ENCODE measurements around the gene VKORC1L1.
"Not testable (repeated sequence)": the region's sequence is repeated elsewhere in the genome, so short reads cannot be mapped to it uniquely, and the experiment has no call there.

Gene VKORC1L1

DNA sequence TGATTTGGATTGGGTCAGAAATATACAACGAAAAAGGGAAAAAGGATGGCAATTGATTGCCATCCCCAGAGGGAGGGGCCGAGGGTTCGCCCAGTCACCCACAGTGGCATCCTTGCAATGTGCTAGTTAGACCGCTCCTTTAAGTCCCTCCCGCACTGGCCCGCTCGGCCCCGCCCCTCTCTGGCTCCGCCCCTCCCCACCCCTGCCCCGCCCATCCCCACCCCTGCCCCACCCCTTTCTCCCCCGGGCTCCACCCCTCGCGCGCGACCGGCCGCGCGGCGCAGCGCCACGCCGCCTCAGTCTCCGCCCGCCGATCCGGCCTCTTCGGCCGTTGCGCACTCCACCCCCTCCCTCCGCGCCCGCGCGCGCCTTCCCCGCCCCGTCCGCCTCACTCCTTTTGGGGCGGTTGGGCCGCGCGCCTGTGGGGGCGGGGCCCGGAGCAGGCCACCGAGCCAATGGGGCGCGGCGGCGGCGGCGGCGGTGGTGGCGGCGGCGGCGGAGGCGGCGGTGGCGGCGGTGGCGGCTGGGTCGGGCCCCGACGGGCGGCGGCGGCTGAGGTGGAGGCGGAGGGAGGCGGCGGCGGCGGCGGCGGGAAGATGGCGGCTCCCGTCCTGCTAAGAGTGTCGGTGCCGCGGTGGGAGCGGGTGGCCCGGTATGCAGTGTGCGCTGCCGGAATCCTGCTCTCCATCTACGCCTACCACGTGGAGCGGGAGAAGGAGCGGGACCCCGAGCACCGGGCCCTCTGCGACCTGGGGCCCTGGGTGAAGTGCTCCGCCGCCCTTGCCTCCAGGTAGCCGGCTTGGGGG, at the start of gene VKORC1L1:
VKORC1L1 (plus strand) TSS at position 299 of the 806 bp plus-strand sequence; CDS start at position 597, 298 bp downstream.
- in situ Hi-C loops (cut with MboI; ENCODE audit: low sequenced_read_pairs) = no loop called here

DNA sequence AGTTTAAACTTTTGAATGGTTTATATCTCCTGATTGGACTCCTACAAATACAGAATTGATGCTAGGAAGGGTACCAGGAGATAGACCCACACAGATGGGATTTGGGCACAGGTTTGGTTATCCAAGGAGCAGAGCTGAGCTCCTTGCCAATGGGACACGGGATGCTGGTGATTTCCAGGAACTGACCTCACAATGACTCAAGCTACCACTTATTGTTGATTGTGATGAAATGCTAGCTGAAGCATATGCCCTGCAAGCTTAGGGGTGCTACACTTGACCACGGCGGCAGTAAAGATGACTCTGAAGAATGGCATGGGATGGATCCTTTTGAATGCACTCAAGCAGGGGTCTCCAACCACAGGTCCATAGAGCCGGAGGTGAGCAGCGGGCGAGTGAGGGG, 45.5 kb upstream of the VKORC1L1 start:
- in situ Hi-C loops (cut with MboI; ENCODE audit: low sequenced_read_pairs) = no loop called here

DNA sequence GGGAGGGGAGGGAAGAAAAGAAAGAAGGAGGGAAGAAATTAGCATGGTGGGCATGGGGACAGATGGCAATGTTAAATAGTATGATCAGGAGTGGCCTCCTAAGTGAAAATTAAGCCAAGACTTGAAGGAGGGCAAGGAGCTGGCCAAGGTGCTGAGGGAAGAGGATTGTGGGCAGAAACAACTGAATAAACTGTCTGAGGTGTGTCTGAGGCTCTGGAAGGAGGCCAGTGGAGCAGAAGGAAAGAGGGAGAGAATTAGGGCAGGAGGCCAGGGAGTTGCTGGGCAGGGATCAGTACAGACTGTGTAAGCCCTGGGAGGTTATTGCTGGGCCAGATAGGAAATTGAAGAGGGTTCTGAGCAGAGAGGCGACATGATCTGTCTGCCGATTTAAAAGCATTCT, 40.6 kb upstream of the VKORC1L1 start:
- in situ Hi-C loops (cut with MboI; ENCODE audit: low sequenced_read_pairs) = no loop called here

DNA sequence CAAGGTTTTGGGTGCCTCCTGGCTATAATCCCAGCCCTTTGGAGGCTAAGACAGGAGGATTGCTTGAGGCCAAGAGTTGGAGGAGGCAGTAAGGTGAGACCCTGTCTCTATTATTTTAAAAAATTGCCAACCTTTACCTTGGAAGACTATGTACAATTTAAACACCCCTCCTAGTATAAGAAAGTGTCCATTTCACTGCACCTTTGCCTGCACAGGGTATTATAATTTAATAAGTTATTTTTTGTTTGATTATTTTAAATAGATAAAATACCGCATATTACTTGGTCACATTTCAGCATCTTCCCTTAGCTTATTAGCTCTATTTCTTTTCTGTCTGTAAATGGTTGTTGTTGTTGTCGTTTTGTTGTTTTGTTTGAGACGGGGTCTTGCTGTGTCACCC, 36.2 kb upstream of the VKORC1L1 start:
- in situ Hi-C loops (cut with MboI; ENCODE audit: low sequenced_read_pairs) = not testable (repeated sequence)

DNA sequence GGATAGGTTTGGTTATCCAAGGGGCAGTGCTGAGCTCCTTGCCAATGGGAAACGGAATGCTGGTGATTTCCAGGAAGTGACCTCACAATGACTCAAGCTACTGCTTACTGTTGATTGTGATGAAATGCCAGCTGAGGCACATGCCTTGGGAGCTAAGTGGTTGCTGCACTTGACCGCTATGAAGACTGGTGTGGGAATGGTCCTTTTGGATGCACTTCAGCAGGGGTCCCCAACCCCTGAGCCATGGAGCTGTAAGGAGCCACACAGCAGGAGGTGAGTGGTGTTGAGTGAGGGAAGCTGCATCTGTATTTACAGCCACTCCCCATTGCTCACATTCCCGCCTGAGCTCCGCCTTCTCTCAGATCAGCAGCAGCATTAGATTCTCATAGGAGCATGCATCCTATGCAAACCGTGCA, 35.3 kb upstream of the VKORC1L1 start:
- in situ Hi-C loops (cut with MboI; ENCODE audit: low sequenced_read_pairs) = not testable (repeated sequence)

DNA sequence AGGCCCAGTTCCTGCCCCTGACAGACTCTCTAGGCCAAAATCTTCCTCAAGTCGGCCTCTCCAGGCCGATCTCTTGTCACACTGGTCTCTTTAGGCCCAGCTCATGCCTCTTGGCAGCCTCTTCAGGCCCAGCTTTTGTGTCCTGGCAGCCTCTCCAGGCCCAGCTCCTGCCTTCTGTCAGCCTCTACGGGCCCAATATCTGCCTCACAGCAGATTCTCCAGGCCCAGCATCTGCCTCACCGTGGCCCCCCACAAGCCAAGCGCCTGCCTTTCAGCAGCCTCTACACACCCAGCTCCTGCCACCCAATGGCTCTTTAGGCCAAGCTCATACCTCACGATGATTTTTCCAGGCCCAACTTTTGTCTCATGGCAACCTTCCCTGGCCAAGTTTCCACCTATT, 33.0 kb upstream of the VKORC1L1 start:
- in situ Hi-C loops (cut with MboI; ENCODE audit: low sequenced_read_pairs) = no loop called here

DNA sequence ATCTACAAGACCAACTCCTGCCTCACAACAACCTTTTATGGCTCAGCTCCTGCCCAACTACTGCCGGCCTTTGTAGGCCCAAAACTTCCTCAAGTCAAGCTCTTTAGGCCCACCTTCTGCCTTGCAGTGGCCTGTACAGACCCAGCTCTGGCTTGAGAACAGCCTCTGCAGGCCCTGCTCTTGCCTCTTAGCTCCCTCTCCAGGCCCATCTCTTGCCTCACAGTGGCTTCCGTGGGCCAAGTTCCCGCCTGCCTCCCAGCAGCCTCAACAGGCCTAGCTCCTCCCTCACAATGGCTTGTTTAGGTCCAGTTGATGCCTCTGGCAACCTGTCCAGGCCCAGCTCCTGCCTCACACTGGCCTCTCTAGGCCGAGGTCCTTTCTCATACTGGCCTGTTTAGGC, 32.4 kb upstream of the VKORC1L1 start:
- in situ Hi-C loops (cut with MboI; ENCODE audit: low sequenced_read_pairs) = no loop called here

DNA sequence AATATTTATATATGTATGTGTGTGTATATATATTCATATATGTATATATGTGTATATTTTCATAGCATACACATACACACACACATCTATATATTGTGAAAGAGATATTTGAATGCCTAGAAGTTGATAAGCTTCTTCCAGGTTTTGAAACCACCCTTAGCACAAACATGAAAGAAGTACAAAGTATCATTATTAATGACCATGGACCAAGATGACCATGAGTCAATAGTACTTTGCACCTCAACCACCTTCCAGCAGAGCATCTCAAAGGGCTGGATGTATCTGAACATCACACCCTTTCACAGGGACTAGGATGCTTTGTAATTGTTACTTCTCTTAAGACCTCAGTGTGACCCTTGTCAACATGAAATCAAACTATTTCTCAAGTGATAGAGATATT, 29.3 kb upstream of the VKORC1L1 start:
- in situ Hi-C loops (cut with MboI; ENCODE audit: low sequenced_read_pairs) = not testable (repeated sequence)

DNA sequence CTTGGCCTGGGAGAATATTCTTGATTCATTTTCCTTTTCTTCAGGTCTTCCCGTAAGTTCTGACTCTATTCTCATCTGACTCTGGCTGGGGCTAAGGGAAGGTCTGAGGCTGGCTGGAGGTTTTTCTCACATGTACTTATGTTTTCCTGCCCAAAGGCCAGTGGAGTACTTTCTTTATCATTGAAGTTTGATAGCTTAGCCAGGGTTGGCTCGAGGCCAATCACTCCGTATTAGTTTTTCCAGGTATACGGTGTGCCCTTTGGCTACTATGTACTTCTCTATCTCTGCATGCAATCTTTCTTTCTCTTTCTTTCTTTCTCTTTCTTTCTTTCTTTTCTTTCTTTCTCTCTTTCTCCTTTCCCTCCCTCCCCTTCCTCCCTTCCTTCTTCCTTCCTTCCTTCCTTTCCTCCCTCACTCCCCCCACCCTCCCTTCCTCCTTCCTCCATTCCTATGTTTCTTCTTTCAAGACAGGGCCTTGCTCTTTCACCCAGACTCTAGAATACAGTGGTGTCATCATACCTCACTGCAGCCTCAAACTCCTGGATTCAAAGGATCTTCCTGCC, 26.8 kb upstream of the VKORC1L1 start:
- in situ Hi-C loops (cut with MboI; ENCODE audit: low sequenced_read_pairs) = no loop called here

DNA sequence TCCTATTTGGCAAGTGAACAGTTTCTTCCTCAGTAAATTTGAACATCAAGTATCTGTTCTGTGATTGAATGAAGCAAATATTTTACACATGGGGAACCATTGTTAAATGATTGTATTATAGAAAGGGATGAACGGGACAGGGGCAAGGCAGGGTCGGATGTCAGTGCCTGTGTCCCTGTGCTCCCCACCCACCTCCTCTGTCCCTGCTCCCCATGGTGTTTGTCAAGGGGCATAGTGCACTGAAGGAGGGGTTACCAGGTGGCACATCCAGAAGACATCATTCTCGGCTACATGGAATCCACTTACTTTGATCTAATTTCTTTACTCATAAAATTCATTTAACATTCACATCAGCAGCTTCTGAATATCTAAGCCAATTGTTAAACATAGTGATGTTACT, 19.4 kb upstream of the VKORC1L1 start:
- in situ Hi-C loops (cut with MboI; ENCODE audit: low sequenced_read_pairs) = not testable (repeated sequence)

DNA sequence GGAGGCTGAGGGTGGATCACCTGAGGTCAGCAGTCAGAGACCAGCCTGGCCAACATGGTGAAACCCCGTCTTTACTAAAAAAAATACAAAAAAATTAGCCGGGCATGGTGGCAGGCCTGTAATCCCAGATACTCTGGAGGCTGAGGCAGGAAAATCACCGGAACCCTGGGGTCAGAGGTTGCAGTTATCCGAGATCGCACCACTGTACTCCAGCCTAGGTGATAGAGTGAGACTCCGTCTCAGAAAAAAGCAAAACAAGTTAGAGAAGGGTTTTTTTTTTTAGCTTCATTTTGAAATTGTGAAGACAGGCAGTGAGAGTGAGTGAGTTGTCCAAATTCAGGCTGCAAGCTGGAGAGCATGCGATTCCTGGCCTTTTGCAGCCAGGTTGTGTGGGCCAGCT, 19.0 kb upstream of the VKORC1L1 start:
- in situ Hi-C loops (cut with MboI; ENCODE audit: low sequenced_read_pairs) = not testable (repeated sequence)

DNA sequence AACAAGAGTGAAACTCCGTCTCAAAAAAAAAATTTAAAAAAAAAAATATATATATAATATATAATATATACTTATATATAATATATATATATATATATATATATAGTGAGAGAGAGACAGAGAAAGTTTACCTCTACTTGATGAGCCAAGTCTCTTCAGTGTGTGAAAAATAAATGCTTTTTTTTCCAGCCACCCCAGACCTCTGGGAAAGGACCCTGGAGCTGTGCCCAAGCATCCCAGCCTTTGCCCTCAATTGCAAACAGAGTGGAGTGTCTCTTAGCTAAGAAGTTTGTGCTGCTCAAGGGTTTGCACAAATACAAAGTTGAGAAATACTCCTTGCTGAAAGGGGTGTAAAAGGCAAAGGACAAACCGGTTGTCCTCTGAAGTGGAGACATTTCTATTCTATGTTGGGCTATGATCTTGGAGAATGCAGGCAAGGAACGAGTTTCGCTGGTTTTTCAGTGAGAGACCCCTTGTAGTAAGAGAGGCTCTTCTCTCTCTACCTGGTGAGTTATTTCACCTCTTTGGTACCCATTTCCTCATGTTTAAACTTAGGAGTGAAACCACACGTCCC, 15.5 kb upstream of the VKORC1L1 start:
- in situ Hi-C loops (cut with MboI; ENCODE audit: low sequenced_read_pairs) = not testable (repeated sequence)

DNA sequence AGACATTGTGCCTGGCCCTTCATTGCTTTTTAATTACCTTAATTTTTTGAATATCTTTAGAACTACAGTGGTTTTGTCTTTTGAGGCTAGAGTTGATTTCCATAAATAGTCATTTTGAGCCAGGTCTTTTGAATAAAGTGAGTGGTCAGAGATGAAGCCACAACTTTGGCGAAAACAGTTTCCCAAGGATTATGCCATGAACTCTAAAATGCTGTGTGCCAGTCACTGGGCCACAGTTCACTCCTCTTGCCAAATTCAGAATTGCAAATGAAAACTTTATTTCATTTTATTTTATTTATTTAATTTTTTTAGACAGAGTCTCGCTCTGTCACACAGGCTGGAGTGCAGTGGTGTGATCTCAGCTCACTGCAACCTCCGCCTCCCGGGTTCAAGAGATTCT, 14.2 kb upstream of the VKORC1L1 start:
- in situ Hi-C loops (cut with MboI; ENCODE audit: low sequenced_read_pairs) = not testable (repeated sequence)

DNA sequence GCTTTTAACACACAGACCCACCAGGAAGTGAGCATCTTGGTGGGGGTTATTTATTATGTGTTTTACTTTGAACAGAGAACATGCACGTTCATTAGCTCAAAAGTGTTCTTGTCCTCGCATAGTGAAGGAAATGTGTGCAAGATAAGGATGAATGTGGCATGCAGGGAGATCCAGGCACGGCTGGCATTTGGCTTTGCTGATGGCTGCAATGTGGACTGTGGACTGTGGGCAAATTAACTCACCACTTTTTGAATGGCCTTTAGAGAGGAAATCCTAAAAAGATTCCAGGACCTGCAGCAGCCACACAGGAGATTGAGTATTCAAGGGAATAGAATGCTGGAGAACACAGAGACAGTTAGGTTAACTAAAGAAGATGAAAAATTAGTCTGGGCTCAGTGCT, 6.6 kb upstream of the VKORC1L1 start:
- in situ Hi-C loops (cut with MboI; ENCODE audit: low sequenced_read_pairs) = not testable (repeated sequence)

DNA sequence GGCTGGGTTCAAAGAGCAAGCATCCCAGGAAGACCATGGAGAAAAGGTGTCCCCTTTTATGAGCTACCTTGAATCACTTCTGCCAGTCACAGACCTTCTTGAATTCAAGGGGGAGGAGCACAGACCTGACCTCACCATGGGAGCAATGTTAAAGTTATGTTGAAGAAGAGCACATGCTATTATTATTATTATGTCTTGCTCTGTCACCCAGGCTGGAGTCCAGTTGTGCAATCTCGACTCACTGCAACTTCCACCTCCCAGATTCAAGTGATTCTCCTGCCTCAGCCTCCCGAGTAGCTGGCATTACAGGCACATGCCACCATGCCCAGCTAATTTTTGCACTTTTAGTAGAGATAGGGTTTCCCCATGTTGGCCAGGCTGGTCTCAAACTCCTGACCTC, 5.2 kb upstream of the VKORC1L1 start:
- in situ Hi-C loops (cut with MboI; ENCODE audit: low sequenced_read_pairs) = not testable (repeated sequence)

DNA sequence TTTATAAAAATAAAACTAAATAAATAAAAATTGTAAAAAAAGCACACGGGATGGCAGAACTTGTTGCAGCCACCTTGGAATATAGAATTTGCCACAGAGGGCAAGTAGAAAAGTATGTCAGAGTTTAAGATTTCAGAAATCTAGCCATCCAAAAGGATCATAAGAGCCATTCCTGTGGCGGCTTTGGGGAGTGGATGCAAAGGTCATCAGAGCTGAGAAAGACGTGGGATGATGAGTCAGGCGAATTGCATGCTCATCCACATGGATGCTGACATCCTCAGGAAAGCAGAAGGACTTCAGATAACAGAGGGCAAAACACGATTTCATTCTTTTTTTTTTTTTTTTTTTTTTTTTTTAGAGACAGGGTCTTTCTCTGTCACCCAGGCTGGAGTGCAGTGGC, 3.6 kb upstream of the VKORC1L1 start:
- in situ Hi-C loops (cut with MboI; ENCODE audit: low sequenced_read_pairs) = not testable (repeated sequence)

DNA sequence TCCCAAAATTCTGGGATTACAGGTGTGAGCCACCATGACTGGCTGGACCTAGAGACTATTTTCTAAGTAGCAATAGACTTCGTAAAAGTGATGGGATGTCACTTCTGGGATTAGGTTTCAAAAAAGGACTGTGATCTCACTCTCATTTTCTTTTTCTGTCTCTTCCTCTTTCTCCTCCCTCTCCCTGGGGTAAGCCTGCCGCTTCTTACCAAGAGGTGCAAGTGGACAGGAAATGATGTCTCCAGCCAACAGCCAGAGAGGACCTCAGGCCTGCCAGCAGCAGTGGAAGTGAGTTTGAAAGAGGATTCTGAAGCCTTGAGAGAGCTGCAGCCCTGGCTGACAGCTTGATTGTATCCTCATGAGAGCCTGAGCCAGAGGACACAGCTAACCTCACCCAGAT, 1.4 kb upstream of the VKORC1L1 start:
- in situ Hi-C loops (cut with MboI; ENCODE audit: low sequenced_read_pairs) = not testable (repeated sequence)

DNA sequence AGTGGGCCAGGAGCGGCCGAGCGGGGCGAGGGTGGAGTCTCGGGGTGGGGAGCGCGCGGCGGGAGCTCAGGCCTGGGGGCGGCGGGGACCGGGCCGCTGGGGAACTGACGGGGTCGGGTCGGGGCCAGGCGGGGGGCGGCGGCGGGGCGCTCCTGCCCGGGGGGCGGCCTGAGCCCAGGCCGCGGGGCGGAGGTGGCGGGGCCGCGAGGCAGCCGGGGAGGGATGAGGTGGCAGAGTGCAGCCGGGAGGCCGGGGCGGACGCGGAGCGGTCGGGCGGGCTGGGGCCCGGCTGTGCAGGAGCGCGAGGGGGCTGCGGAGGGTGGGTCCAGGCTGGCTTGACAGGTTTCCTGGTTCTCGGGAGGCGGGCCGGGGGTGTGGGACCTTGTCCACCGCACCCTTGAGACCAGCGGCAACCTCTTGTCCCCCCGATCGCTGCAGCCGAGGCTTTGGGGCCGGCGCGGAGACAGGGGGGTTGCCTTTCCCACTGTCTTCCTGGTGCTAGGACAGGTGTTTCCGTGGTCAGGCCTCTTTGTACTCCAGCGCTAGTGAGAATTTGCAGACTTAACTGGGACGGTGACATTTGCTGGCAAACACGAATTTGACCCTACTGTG, 814 bp downstream of the VKORC1L1 start:
- in situ Hi-C loops (cut with MboI; ENCODE audit: low sequenced_read_pairs) = not testable (repeated sequence)

DNA sequence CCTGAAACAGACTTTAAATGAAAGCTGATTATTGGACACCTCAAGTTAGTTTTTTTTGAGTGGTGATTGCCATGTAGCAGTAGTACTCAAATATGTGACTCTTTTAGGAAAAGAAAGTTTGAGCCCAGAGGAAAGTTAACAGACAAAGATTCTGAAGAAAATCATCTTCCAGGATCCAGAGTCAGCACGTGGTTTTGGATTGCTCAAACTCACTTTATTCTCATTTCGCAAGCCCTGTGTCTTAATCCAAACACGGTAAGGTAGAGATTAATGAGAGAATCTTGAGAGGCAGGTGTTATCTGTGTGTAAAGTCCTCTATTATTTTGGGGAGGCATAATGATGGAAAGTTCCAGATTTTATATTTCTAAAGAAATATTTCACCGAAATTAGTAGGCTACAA, 2.8 kb downstream of the VKORC1L1 start:
- in situ Hi-C loops (cut with MboI; ENCODE audit: low sequenced_read_pairs) = not testable (repeated sequence)

DNA sequence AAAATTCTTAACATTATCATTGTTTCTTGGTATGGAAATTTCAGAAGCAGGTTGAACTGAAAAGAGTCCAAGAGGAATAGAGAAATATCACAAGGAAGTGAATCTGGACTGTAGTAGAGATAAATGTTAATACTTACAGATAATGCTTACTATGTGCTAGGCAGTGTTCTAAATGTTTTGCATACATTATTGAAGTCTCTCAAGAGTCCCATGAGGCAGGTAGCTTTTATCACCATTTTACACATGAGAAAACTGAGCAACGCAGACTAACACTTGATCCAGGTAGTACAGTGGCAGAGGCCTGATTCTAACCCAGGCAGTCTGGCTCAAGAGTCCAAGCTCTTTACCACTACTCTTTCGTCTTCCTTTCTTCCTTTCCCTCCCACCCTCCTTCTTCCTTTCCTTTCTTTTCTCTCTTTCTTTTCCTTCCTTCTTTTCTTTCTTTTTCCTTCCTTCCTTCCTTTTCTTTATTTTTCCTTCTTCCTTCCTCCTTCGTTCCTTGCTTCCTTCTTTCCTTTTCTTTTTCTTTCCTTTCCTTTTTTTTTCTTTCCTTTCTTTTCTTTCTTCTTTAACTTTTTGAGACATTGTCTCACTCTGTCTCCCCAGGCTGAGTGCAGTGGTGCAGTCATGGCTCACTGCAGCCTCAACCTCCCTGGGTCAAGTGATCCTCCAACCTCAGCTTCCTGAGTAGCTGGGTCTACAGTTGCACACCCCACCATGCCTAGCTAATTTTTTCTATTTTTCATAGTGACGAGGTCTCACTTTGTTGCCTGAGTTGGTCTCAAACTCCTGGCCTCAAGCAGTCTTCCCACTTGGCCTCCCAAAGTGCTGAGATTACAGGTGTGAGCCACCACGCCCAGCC, 6.6 kb downstream of the VKORC1L1 start:
- in situ Hi-C loops (cut with MboI; ENCODE audit: low sequenced_read_pairs) = not testable (repeated sequence)

DNA sequence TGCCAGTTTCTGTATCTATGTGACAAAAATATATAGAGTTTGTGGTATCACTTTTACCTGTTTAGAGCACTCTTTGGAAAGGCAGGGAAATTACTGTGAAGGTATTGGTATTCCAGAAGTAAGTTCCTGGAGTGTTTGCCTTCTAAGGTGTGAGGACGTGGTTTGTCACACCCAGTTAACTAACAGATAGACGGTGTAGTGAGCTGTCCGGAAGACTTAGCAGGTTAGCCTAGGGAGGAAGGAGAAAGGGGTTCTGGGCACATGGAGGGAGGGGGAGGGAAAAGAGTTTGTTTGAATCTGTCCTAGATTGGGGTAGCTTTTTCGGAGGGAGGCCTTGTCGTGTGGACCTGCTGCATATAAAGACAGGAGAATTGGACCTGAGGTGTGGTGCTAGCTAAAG, 7.4 kb downstream of the VKORC1L1 start:
- in situ Hi-C loops (cut with MboI; ENCODE audit: low sequenced_read_pairs) = not testable (repeated sequence)

Measured in HL-60/S4 treated with phorbol 12-myristate 13-acetate at 8.2 ng/mL for 4 days and 3 days (cell line).